Right lobe of liver (tissue), 4 donors: ENCODE results near the gene PGAM1.

Experiments used
- POLR2A ChIP-seq: fragments of 450-650 bp; IDR thresholded peaks from one replicate; pipeline ENCODE4 v1.6.1; 2017; ENCODE audit warnings: antibody characterized with exemption, mild to moderate bottlenecking
- TF ChIP-seq, protein P1 (sequence below), 4 donors: fragments of 200-600 bp in 3 of 4; fragments of 450-650 bp in 1 of 4; IDR thresholded peaks; one replicate each; pipeline versions ENCODE4 v1.5.1 to v1.8.0; 2016 to 2022; ENCODE audit warnings: antibody characterized with exemption in 4 of 4, mild to moderate bottlenecking in 2 of 4
- donor health status: DM: no; HTN: no; CAD: no.
- donor health status: DM: no; HTN: no; CAD: no.
- donor health status: DM: no; HTN: yes; CAD: no.

DNA sequence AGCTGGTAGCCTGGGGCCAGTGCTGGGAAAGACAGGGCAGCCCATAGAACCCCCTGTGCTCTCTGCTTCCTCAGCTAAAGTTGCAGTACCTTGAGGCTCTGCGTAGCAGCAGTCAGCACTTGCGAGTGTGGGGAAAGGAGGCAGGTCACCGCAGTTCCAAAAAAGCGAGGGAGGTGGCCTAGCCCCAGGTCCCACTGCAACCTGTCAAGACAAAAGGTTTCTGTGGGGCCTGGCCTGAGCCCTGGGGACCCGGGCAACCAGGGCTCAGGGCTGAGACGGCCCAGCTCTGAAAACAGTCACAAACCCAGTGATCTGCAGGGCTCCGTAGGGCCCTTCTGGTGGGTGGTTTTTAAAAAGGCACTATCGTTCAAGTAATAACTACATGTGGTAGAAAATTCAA, 44.4 kb upstream of the PGAM1 start:
- TF ChIP-seq, protein P1, sequence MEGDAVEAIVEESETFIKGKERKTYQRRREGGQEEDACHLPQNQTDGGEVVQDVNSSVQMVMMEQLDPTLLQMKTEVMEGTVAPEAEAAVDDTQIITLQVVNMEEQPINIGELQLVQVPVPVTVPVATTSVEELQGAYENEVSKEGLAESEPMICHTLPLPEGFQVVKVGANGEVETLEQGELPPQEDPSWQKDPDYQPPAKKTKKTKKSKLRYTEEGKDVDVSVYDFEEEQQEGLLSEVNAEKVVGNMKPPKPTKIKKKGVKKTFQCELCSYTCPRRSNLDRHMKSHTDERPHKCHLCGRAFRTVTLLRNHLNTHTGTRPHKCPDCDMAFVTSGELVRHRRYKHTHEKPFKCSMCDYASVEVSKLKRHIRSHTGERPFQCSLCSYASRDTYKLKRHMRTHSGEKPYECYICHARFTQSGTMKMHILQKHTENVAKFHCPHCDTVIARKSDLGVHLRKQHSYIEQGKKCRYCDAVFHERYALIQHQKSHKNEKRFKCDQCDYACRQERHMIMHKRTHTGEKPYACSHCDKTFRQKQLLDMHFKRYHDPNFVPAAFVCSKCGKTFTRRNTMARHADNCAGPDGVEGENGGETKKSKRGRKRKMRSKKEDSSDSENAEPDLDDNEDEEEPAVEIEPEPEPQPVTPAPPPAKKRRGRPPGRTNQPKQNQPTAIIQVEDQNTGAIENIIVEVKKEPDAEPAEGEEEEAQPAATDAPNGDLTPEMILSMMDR (IDR thresholded peaks at IDR 0.05), result no peak
- TF ChIP-seq POLR2A, result no peak
